Small intestine (tissue), 7 donors: Measurements from ENCODE around the gene CAPZA1. TPM values are rescaled to one million over a fixed set of nuclear protein-coding genes. Genes with fewer than 3 reads are reported as not detected.
A peak's percentile ranks its signal among the peaks of the same experiment; 100 is the strongest.

ENCODE experiments used
- DNase-seq, 2 donors: peaks; one replicate each; pipeline versions ENCODE4 v3.0.0 to v3.0.0-alpha.2; 2013
- FAIRE-seq: peaks from 2 replicates; lab custom pipeline; 2012; peaks lifted over from hg19 to GRCh38; lab: Jason Lieb, UNC
- H3K27ac ChIP-seq, 3 donors: one replicate each; pipeline ENCODE4 v1.5.1; 2013; ENCODE audit warnings: low read length in 2 of 3, mild to moderate bottlenecking in 2 of 3, control low read depth in 1 of 3, inconsistent platforms in 1 of 3, low read depth in 1 of 3, moderate library complexity in 1 of 3
- H3K27me3 ChIP-seq, 3 donors: one replicate each; pipeline ENCODE4 v1.6.1; 2013; ENCODE audit warnings: low read length in 3 of 3, inconsistent platforms in 1 of 3; ENCODE audit not compliant: control insufficient read depth in 3 of 3, insufficient read depth in 3 of 3
- H3K36me3 ChIP-seq, 3 donors: one replicate each; pipeline ENCODE4 v1.6.1; 2013; ENCODE audit warnings: low read length in 3 of 3, inconsistent platforms in 1 of 3, low read depth in 1 of 3, mild to moderate bottlenecking in 1 of 3, moderate library complexity in 1 of 3; ENCODE audit not compliant: control insufficient read depth in 3 of 3, insufficient read depth in 2 of 3
- H3K4me1 ChIP-seq, 3 donors: one replicate each; pipeline ENCODE4 v1.6.1; 2013; ENCODE audit warnings: low read length in 2 of 3, inconsistent platforms in 1 of 3, low read depth in 1 of 3, mild to moderate bottlenecking in 1 of 3, moderate library complexity in 1 of 3; ENCODE audit not compliant: control insufficient read depth in 3 of 3, insufficient read depth in 2 of 3
- H3K4me3 ChIP-seq, 3 donors: one replicate each; pipeline ENCODE4 v1.5.1; 2013; ENCODE audit warnings: low read length in 3 of 3, control low read depth in 1 of 3, inconsistent platforms in 1 of 3, low read depth in 1 of 3, mild to moderate bottlenecking in 1 of 3, moderate library complexity in 1 of 3
- H3K9me3 ChIP-seq, 2 donors: one replicate each; pipeline ENCODE4 v1.6.1; 2013; ENCODE audit warnings: low read depth in 1 of 2, low read length in 1 of 2; ENCODE audit not compliant: control insufficient read depth in 2 of 2, insufficient read depth in 1 of 2
- WGBS, 3 donors: extraction: QIAGEN DNeasy Blood & Tissue Kit; methylation state at CpG; one replicate each; pipeline ENCODE4 v1.1.7; 2013; 5-methylcytosine and 5-hydroxymethylcytosine counted together
- polyA plus RNA-seq, 4 donors: library from polyadenylated mRNA; stranded (reverse) in 3 of 4; unstranded in 1 of 4; fragments of 200-250 nt in 3 of 4; fragments of 120-200 nt in 1 of 4; gene quantifications; one replicate each; pipeline versions ENCODE4 v1.2.1 to v1.2.3, GENCODE V29; 2013
- donor health status: healthy with polysubstance abuse.
- donor health status: control.
- donor health status: control.
- donor health status: Bipolar disorder and iron deficiency.
- donor health status: healthy.

CAPZA1 gene
- polyA plus RNA-seq, 4 donors = 76.2 to 111 (median 92.4) TPM

DNA sequence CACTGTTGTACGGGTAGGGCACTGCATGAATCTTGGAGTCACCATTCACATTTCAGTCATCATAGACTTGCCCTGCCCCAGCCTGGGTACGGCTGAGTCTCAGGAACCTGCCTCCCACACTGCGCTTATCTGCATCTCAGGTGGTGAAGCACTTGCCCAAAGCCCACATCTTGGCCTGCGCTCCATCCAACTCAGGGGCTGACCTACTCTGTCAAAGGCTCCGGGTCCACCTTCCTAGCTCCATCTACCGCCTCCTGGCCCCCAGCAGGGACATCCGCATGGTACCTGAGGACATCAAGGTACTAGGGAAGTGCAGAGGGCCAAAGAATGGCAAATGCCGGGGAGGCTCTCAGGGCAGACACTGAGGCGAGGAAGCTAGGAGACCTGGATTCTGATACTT, 75.6 kb downstream of the CAPZA1 start:
- Histone ChIP-seq H3K9me3 (no peaks in the 10 kb centered on the region), H3K27me3 (no peaks in the 10 kb centered on the region), H3K4me3 (no peak overlapping the region), H3K4me1 (peaks cover 3 to 34% (median 4%) of the 10 kb centered on the region in 3 donors), H3K36me3 (peaks cover 19 to 87% (median 22%) of the 10 kb centered on the region in 3 donors), H3K27ac (no peak overlapping the region)
- DNase-seq (no peak), FAIRE-seq (no peak)
- WGBS, 3 donors = 95 to 99% (median 98%) methylated on average over 9 of the region's 9 CpGs

DNA sequence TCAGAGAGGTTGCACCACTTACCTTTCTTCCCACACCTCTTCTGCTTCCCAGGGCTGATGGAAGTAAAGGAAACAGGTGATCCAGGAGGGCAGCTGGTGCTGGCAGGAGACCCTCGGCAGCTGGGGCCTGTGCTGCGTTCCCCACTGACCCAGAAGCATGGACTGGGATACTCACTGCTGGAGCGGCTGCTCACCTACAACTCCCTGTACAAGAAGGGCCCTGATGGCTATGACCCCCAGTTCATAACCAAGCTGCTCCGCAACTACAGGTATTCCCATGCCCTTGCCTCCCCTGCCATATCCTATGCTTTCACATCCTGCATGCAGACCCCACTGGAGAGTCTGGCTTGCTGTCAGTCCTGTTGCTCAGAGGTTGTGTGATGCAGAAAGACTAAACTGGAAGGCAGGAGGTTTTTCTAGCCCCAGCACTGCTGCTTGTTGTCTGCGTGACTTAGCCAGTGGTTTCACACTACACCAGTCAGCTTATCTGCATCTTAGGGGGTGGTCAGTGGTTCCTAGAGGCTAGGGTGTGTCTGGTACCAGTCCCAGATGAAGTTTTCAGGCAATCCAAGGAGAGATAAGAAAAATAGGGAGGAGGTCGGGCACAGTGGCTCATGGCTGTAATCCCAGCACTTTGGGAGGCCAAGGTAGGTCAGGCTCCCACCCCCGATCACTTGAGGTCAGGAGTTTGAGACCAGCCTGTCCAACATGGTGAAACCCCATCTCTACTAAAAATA, 77.1 kb downstream of the CAPZA1 start:
- no peak overlapping the region for H3K4me3 ChIP-seq
- H3K27me3 ChIP-seq = no peaks in the 10 kb centered on the region
- peak overlapping the region in 1 of 3 donors; percentile 17 for H3K27ac ChIP-seq
- FAIRE-seq = no peak
- peaks cover 16 to 93% (median 21%) of the 10 kb centered on the region in 3 donors for H3K36me3 ChIP-seq
- no peaks in the 10 kb centered on the region for H3K9me3 ChIP-seq
- WGBS, 3 donors = 87 to 91% (median 90%) methylated on average over 7 of the region's 7 CpGs
- H3K4me1 ChIP-seq = peaks cover 8 to 48% (median 17%) of the 10 kb centered on the region in 3 donors
- DNase-seq = no peak

DNA sequence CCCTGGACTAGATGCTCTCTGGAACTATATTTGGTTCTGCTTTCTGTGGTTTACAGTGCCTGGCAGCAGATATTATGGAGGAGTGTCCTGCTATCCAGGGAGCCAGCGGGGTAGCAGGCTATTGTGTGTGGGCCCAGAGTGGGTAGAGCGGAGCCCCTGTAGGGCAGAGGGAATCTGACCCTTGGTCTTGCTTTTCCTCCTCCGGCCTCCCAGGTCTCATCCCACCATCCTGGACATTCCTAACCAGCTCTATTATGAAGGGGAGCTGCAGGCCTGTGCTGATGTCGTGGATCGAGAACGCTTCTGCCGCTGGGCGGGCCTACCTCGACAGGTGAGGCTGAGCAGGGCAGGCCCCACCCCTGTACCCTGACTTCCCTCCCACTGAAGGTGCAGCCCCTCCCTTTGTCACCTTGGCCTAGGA, 78.2 kb downstream of the CAPZA1 start:
- Histone ChIP-seq H3K9me3 (no peaks in the 10 kb centered on the region), H3K27ac (peak overlapping the region; percentile 69 to 91 (median 88)), H3K36me3 (peaks cover 18 to 93% (median 22%) of the 10 kb centered on the region in 3 donors), H3K4me1 (peaks cover 8 to 59% (median 20%) of the 10 kb centered on the region in 3 donors), H3K27me3 (no peaks in the 10 kb centered on the region), H3K4me3 (no peak overlapping the region)
- peak in 1 of 2 donors; percentile 53 for DNase-seq
- FAIRE-seq = no peak
- WGBS, 3 donors = 76 to 88% (median 86%) methylated on average over 9 of the region's 9 CpGs

DNA sequence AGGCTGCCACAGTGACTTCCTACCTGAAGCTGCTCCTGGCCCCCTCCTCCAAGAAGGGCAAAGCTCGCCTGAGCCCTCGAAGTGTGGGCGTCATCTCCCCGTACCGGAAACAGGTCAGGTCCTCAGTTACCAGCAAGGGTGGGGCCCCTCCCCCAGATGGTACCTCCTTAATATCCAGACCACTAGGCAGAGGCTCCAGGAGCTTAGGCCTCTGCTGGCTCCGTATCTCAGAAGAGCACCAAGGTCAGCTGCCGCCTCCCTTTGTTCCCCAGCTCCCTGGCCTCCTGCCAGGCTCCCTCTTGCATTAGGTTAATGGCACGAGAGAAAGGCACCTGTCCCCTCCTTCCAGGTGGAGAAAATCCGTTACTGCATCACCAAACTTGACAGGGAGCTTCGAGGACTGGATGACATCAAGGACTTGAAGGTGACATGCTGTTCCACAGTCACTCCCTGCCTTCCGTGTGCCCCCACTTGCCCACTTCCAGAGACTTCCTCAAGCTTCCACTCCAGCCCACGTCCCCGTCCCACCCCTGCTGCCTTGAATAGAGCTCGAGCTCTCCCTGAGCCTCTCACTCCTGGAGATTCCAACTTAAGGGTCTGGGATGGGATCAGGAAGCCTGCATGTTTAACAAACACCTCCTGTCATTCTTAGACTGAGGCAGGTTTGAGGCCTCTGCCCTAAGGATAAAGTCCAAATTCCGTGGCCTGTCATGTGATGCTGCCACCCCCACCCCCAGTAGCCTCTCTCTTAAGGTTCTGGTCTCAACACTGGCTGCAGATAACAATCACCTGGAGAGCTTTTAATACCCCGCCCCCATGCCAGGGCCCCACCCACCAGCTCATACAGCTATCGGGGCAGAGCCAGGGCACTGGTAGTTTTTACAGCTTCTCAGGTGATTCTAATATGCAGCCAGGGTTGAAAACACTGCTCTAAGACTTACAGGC, 79.0 kb downstream of the CAPZA1 start:
- FAIRE-seq = no peak
- Histone ChIP-seq H3K4me3 (peak overlapping the region in 1 of 3 donors; percentile 2), H3K9me3 (no peaks in the 10 kb centered on the region), H3K27me3 (no peaks in the 10 kb centered on the region), H3K4me1 (peaks cover 13 to 66% (median 20%) of the 10 kb centered on the region in 3 donors), H3K36me3 (peaks cover 17 to 95% (median 19%) of the 10 kb centered on the region in 3 donors), H3K27ac (peak overlapping the region; percentile 69 to 93 (median 88))
- WGBS, 3 donors = 13 to 54% (median 28%) methylated on average over 16 to 17 of the region's 17 CpGs
- DNase-seq = peak; percentile 96 to 98

DNA sequence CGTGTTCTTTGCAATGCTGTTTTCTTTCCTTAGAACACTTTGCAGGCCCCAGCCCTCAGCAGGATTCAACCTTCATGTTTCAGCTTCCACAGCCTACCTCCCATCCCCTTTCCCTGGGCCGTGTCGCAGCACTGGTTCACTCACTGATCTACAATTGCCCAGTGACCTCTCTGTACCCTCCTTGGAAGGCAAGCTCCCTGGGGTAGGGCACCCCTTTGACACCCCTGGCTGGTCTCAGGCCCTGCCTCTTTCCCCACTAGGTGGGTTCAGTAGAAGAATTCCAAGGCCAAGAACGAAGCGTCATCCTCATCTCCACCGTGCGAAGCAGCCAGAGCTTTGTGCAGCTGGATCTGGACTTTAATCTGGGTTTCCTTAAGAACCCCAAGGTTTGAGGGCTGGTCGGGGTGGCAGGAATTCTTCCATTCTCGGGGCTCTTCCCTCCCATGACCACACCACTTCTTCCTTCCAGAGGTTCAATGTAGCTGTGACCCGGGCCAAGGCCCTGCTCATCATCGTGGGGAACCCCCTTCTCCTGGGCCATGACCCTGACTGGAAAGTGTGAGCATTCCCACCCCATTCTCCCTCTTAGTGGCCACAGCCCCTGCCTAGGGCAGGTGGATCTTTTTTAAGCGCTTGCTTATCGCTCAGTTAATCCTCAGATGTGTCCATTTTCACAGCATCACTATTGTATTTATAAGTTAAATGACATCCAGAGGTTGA, 80.0 kb downstream of the CAPZA1 start:
- no peak overlapping the region for H3K4me3 ChIP-seq
- FAIRE-seq (no peak), DNase-seq (peak; percentile 59 to 65)
- no peaks in the 10 kb centered on the region for H3K9me3 ChIP-seq
- H3K36me3 ChIP-seq = peaks cover 15 to 89% (median 15%) of the 10 kb centered on the region in 3 donors
- 35 to 59% (median 44%) methylated on average over 13 of the region's 13 CpGs for WGBS, 3 donors
- no peaks in the 10 kb centered on the region for H3K27me3 ChIP-seq
- peaks cover 16 to 76% (median 23%) of the 10 kb centered on the region in 3 donors for H3K4me1 ChIP-seq
- peak overlapping the region; percentile 69 to 93 (median 88) for H3K27ac ChIP-seq

GRCh38 chr1:112700290-112701226, 80.9 kb downstream of the CAPZA1 start:
- H3K36me3 ChIP-seq = peaks cover 10 to 79% (median 14%) of the 10 kb centered on the region in 3 donors
- no peak overlapping the region for H3K4me3 ChIP-seq

More at GRCh38 chr1:112700290-112701226, 80.9 kb downstream of the CAPZA1 start:
- no peaks in the 10 kb centered on the region for H3K9me3 ChIP-seq
- 33 to 43% (median 36%) methylated on average over 7 of the region's 7 CpGs for WGBS, 3 donors
- no peaks in the 10 kb centered on the region for H3K27me3 ChIP-seq
- FAIRE-seq = no peak
- H3K4me1 ChIP-seq = peaks cover 16 to 84% (median 24%) of the 10 kb centered on the region in 3 donors
- DNase-seq = peak; percentile 89 to 96
- peak overlapping the region; percentile 69 to 93 (median 88) for H3K27ac ChIP-seq
